DMS 273 treated with DMSO at 0.1 percent for 48 hours (cell line): Measurements from ENCODE around the gene NRTN.
"Not testable (repeated sequence)": the region's sequence is repeated elsewhere in the genome, so short reads cannot be mapped to it uniquely, and the experiment has no call there.

Experiments used
- DNase-seq: peaks from one replicate; lab custom pipeline; 2025; lab: John Stamatoyannopoulos, UW

Gene NRTN

GRCh38 chr19:5867201-5868136 is 62.6 kb downstream of the NRTN start:
- no peak for DNase-seq

DNA sequence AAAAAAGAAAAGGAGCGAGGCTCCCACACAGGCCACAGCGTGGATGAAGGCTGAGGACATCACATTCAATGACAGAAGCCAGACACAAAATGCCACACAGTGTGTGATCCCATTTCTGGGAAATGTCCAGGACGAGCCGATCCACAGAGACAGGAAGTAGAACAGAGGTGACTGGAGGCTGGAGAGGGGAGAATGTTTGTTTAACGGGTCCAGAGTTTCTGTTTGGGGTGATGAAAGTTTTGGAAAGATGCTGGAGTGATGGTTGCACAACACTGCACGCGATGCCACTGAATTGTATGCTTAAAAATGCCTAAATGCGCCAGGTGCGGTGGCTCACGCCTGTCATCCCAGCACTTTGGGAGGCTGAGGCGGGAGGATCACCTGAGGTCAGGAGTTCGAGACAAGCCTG is 66.1 kb downstream of the NRTN start:
- DNase-seq = no peak

DNA sequence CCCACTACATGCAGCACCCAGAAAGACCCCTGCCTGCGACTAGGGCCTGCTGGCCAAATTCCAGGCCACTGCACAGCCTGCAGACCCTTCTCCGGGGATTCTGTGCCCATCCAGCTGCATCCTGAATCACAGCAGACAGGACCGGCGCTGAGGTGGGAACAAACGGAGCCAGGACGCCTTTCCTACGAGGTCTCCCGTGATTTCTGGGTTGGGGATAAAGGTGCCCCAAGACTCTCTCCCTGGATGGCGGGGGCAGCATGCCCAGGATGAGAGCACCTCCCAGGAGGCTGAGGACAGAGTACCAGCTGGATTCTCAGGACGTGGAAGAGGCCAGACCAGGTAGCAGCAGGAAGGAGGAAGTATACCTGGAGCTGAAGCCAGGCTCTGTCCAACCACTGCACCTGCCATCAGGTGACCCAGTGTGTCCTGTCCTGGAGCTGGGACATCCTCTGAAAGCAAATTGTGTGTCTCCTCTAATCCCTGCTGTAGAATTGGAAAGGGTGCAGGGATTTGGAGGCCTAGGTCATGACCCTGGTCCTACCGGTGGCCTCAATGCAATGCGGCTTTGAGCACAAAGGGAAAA is 68.8 kb downstream of the NRTN start:
- DNase-seq = no peak

DNA sequence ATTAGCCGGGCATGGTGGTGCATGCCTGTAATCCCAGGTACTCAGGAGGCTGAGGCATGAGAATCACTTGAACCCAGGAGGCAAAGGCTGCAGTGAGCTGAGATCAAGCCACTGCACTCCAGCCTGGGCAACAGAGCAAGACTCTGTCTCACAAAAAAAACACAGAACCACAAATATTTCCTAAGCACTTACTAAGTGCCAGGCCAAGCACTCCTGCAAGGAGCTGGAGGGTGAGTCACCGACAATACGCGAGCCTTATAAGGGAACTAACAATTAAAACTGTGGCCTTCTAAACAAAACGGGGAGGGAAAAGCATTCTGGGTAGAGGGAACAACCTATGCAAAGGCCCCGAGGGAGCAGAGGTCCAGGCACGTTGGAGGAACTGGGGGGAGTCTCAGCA is 69.6 kb downstream of the NRTN start:
- DNase-seq = not testable (repeated sequence)

GRCh38 chr19:5877427-5877826 is 72.6 kb downstream of the NRTN start:
- DNase-seq = no peak

DNA sequence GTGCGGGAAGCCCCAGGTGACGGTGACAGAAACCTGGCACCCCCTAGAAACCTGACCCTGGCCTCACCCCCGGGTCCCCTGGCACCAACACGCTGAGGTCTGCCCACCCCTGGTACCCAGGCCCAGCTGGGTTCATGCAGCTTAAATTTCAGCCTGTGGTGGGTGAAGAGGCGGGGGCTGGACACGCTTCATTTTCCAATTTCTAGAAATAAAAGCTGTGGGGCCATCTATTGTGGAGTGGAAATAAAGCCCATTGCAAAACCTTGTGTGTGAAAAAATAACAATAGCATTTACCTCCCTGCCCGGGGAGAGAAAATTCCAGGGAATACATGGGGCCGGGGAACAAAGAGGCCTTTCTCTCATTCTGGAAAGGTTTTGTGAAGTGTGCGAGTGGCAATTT is 73.0 kb downstream of the NRTN start:
- DNase-seq = no peak
